ENCODE results near the gene EFNA3.

EFNA3 gene

DNA sequence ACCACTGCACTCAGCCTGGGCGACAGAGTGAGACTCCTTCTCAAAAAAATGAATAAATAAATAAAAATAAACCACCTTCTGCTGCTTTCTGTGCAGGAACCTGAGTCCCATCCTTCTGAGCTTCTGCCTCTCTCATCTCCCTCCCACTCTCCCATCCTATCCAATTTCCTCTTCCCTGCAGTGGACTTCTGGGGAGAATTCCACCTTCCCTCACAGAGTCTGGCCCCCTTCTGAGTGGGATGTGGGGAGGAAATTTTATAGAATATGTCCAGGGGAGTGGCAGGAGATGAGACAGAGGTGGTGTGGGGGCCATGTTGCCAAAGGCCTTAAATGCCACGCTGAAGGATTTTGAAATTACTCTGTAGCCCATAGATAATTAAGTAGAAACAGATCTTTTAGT lies 43.7 kb downstream of the EFNA3 start:
- no peak overlapping the region for H2AK5ac ChIP-seq (ENCODE audit: low read length, severe bottlenecking)
- no peak overlapping the region for H4K8ac ChIP-seq (ENCODE audit: low read length)
- WGBS, result 87% methylated on average over 2 of the region's 2 CpGs
- no peak overlapping the region for H3K14ac ChIP-seq (ENCODE audit: low read length in 2 of 2)
- H3K79me1 ChIP-seq (replicated peaks; ENCODE audit: low read length, poor library complexity, severe bottlenecking), result no peaks in the 10 kb centered on the region
- no peak overlapping the region for H2BK120ac ChIP-seq (ENCODE audit: low read depth, low read length)
- H3K23ac ChIP-seq (ENCODE audit: low read length in 2 of 2), result no peak overlapping the region
- DNase-seq, result no peak
- no peak overlapping the region for H2BK15ac ChIP-seq (ENCODE audit: low read depth, poor library complexity, severe bottlenecking)
- peaks cover 65 to 87% of the 10 kb centered on the region in 2 experiments for H3K27me3 ChIP-seq (ENCODE audit: control insufficient read depth in 1 of 2, insufficient read depth in 1 of 2, low read length in 2 of 2)
- H3K27ac ChIP-seq (ENCODE audit: low read length, poor library complexity, severe bottlenecking), result no peak overlapping the region
- H4K91ac ChIP-seq (ENCODE audit: low read length), result no peak overlapping the region
- H3K4me3 ChIP-seq (ENCODE audit: insufficient read depth in 1 of 2, low read depth in 1 of 2, low read length in 2 of 2), result no peak overlapping the region
- H3K4ac ChIP-seq (ENCODE audit: low read depth in 1 of 2, low read length in 2 of 2), result no peak overlapping the region
- H2AFZ ChIP-seq (ENCODE audit: low read depth, low read length), result no peak overlapping the region
- H3K4me2 ChIP-seq (ENCODE audit: low read length, poor library complexity, severe bottlenecking), result no peak overlapping the region
- H3K9ac ChIP-seq (ENCODE audit: low read length), result no peak overlapping the region
- no peak overlapping the region for H3K18ac ChIP-seq (ENCODE audit: low read depth in 1 of 2, low read length in 2 of 2)
- peaks cover 26% of the 10 kb centered on the region for H3K4me1 ChIP-seq (ENCODE audit: control insufficient read depth, insufficient read depth, low read depth, low read length)
- H2BK12ac ChIP-seq (ENCODE audit: low read length in 2 of 2), result no peak overlapping the region
- no peaks in the 10 kb centered on the region for H3K36me3 ChIP-seq (ENCODE audit: control insufficient read depth in 1 of 2, insufficient read depth in 2 of 2, low read depth in 1 of 2, low read length in 2 of 2)
- H2BK5ac ChIP-seq (ENCODE audit: low read depth, low read length, poor library complexity, severe bottlenecking), result no peak overlapping the region
- no peaks in the 10 kb centered on the region for H3K9me3 ChIP-seq (ENCODE audit: control insufficient read depth, low read length)

DNA sequence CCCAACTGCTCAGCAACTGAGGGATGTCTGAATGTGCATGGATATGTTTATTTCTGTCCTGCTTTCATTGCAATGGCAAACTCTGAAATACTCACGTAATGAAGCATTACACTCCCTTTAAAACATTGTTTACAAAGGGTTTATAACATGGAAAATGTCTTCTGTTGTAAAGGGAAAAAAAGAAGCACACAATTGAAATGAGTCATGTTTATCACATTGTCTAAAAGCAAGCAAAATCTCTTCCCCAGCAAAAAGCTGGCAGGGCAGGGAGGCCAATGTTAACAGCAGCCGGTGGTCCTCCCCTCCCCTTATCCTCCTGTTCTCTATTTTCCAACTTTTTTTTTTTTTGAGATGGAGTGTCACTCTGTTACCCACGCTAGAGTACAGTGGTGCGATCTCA lies 45.2 kb downstream of the EFNA3 start:
- Histone ChIP-seq H4K8ac (ENCODE audit: low read length) (no peak overlapping the region), H2BK12ac (ENCODE audit: low read length in 2 of 2) (no peak overlapping the region), H3K9ac (ENCODE audit: low read length) (no peak overlapping the region), H3K4me2 (ENCODE audit: low read length, poor library complexity, severe bottlenecking) (no peak overlapping the region), H3K9me3 (ENCODE audit: control insufficient read depth, low read length) (no peaks in the 10 kb centered on the region), H2BK15ac (ENCODE audit: low read depth, poor library complexity, severe bottlenecking) (no peak overlapping the region), H4K91ac (ENCODE audit: low read length) (no peak overlapping the region), H2BK5ac (ENCODE audit: low read depth, low read length, poor library complexity, severe bottlenecking) (no peak overlapping the region), H2BK120ac (ENCODE audit: low read depth, low read length) (no peak overlapping the region), H3K27ac (ENCODE audit: low read length, poor library complexity, severe bottlenecking) (no peak overlapping the region), H2AFZ (ENCODE audit: low read depth, low read length) (no peak overlapping the region), H3K4ac (ENCODE audit: low read depth in 1 of 2, low read length in 2 of 2) (no peak overlapping the region), H3K27me3 (ENCODE audit: control insufficient read depth in 1 of 2, insufficient read depth in 1 of 2, low read length in 2 of 2) (peaks cover 73 to 87% of the 10 kb centered on the region in 2 experiments), H3K4me1 (ENCODE audit: control insufficient read depth, insufficient read depth, low read depth, low read length) (peaks cover 36% of the 10 kb centered on the region), H3K36me3 (ENCODE audit: control insufficient read depth in 1 of 2, insufficient read depth in 2 of 2, low read depth in 1 of 2, low read length in 2 of 2) (no peaks in the 10 kb centered on the region), H3K4me3 (ENCODE audit: insufficient read depth in 1 of 2, low read depth in 1 of 2, low read length in 2 of 2) (no peak overlapping the region), H3K79me1 (replicated peaks; ENCODE audit: low read length, poor library complexity, severe bottlenecking) (no peaks in the 10 kb centered on the region), H3K18ac (ENCODE audit: low read depth in 1 of 2, low read length in 2 of 2) (no peak overlapping the region), H3K14ac (ENCODE audit: low read length in 2 of 2) (no peak overlapping the region), H3K23ac (ENCODE audit: low read length in 2 of 2) (no peak overlapping the region), H2AK5ac (ENCODE audit: low read length, severe bottlenecking) (no peak overlapping the region)
- WGBS, result 76% methylated on average over 3 of the region's 4 CpGs
- DNase-seq, result peak; percentile 29

DNA sequence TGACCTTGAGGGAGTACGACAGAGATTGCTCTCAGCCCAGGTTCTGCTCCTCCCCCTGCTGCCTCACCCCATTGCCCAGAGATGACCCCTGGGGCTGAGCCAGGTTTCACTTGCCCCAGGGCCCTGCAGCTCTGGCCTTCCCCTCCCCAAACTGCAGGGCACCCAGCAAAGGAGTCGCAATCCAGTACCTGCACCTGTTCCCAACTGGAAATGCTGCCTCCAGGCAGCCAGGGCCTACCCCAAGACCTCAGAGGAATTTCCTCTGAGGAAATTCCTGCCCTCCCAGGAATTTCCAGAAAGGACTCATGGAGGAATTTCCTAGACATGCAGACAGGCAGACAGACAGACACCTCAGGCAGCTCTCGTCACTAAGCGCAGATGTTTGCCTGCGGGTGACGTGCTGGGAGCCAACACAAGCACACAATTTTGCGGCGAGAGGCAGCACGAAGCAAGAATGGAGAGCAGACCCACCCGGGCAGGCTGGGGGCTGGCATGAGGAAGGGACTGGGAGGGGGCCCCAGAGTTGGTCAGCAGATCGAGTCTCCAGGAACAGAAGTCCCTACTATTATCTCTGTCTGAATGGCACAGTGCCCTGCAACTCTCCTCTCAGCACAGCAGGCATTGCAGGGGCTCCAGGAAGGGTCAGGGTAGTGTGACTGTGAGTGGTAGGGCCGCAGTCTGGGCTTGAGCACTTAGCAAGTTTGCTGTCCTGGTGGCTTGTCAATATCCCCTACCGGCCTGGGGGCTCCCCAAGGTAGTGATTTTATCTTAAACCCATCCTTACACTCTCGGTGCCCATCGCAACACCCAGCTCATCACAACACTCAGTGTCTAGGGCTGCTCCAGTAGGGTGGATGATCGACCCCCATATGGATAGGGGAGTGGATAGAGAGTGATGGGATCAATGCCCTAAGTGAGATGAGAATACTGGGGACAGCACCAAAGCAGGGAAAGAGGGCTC lies 46.1 kb downstream of the EFNA3 start:
- H3K14ac ChIP-seq (ENCODE audit: low read length in 2 of 2), result no peak overlapping the region
- H2BK12ac ChIP-seq (ENCODE audit: low read length in 2 of 2), result no peak overlapping the region
- DNase-seq, result peak; percentile 79
- H3K4ac ChIP-seq (ENCODE audit: low read depth in 1 of 2, low read length in 2 of 2), result no peak overlapping the region
- H3K27me3 ChIP-seq (ENCODE audit: control insufficient read depth in 1 of 2, insufficient read depth in 1 of 2, low read length in 2 of 2), result peaks cover 68 to 87% of the 10 kb centered on the region in 2 experiments
- no peak overlapping the region for H4K8ac ChIP-seq (ENCODE audit: low read length)
- H3K36me3 ChIP-seq (ENCODE audit: control insufficient read depth in 1 of 2, insufficient read depth in 2 of 2, low read depth in 1 of 2, low read length in 2 of 2), result no peaks in the 10 kb centered on the region
- no peak overlapping the region for H2BK5ac ChIP-seq (ENCODE audit: low read depth, low read length, poor library complexity, severe bottlenecking)
- H3K4me1 ChIP-seq (ENCODE audit: control insufficient read depth, insufficient read depth, low read depth, low read length), result peaks cover 45% of the 10 kb centered on the region
- no peak overlapping the region for H2AFZ ChIP-seq (ENCODE audit: low read depth, low read length)
- H3K9me3 ChIP-seq (ENCODE audit: control insufficient read depth, low read length), result no peaks in the 10 kb centered on the region
- no peak overlapping the region for H3K9ac ChIP-seq (ENCODE audit: low read length)
- no peak overlapping the region for H3K4me2 ChIP-seq (ENCODE audit: low read length, poor library complexity, severe bottlenecking)
- H2BK15ac ChIP-seq (ENCODE audit: low read depth, poor library complexity, severe bottlenecking), result no peak overlapping the region
- no peak overlapping the region for H3K27ac ChIP-seq (ENCODE audit: low read length, poor library complexity, severe bottlenecking)
- H4K91ac ChIP-seq (ENCODE audit: low read length), result no peak overlapping the region
- no peak overlapping the region for H2BK120ac ChIP-seq (ENCODE audit: low read depth, low read length)
- no peak overlapping the region for H3K4me3 ChIP-seq (ENCODE audit: insufficient read depth in 1 of 2, low read depth in 1 of 2, low read length in 2 of 2)
- no peak overlapping the region for H3K23ac ChIP-seq (ENCODE audit: low read length in 2 of 2)
- no peaks in the 10 kb centered on the region for H3K79me1 ChIP-seq (replicated peaks; ENCODE audit: low read length, poor library complexity, severe bottlenecking)
- no peak overlapping the region for H3K18ac ChIP-seq (ENCODE audit: low read depth in 1 of 2, low read length in 2 of 2)
- H2AK5ac ChIP-seq (ENCODE audit: low read length, severe bottlenecking), result no peak overlapping the region
- WGBS, result 66% methylated on average over 12 of the region's 16 CpGs

DNA sequence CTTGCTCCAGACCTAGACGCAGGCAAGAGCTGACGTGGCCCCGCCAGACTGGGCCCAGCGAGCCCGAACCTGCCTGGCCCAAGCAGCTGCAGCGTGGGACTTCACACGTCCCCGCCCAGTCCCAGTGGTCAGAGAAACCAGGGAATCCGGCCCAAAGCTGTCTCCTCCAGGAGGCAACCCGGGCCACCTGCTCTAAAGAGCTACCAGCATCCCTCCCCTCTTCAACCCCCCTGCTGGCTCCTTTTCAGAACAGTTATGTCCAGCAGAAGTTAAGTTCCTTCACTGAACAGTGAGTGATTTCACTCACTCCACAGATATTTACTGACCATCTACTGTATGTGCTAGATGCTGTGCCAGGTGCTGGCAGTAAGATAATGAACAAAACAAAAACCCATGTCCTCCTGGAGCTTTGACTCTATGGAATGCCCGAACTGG lies 46.9 kb downstream of the EFNA3 start:
- no peaks in the 10 kb centered on the region for H3K79me1 ChIP-seq (replicated peaks; ENCODE audit: low read length, poor library complexity, severe bottlenecking)
- no peak overlapping the region for H3K4me3 ChIP-seq (ENCODE audit: insufficient read depth in 1 of 2, low read depth in 1 of 2, low read length in 2 of 2)
- 60% methylated on average over 10 of the region's 11 CpGs for WGBS
- H2BK5ac ChIP-seq (ENCODE audit: low read depth, low read length, poor library complexity, severe bottlenecking), result no peak overlapping the region
- no peak overlapping the region for H3K18ac ChIP-seq (ENCODE audit: low read depth in 1 of 2, low read length in 2 of 2)
- H4K8ac ChIP-seq (ENCODE audit: low read length), result no peak overlapping the region
- H4K91ac ChIP-seq (ENCODE audit: low read length), result no peak overlapping the region
- H3K27ac ChIP-seq (ENCODE audit: low read length, poor library complexity, severe bottlenecking), result no peak overlapping the region
- H3K27me3 ChIP-seq (ENCODE audit: control insufficient read depth in 1 of 2, insufficient read depth in 1 of 2, low read length in 2 of 2), result peaks cover 61 to 83% of the 10 kb centered on the region in 2 experiments
- peaks cover 51% of the 10 kb centered on the region for H3K4me1 ChIP-seq (ENCODE audit: control insufficient read depth, insufficient read depth, low read depth, low read length)
- H3K9ac ChIP-seq (ENCODE audit: low read length), result no peak overlapping the region
- H3K4ac ChIP-seq (ENCODE audit: low read depth in 1 of 2, low read length in 2 of 2), result no peak overlapping the region
- H2BK120ac ChIP-seq (ENCODE audit: low read depth, low read length), result no peak overlapping the region
- H3K14ac ChIP-seq (ENCODE audit: low read length in 2 of 2), result no peak overlapping the region
- no peak overlapping the region for H2BK15ac ChIP-seq (ENCODE audit: low read depth, poor library complexity, severe bottlenecking)
- H2BK12ac ChIP-seq (ENCODE audit: low read length in 2 of 2), result no peak overlapping the region
- H3K9me3 ChIP-seq (ENCODE audit: control insufficient read depth, low read length), result no peaks in the 10 kb centered on the region
- no peak overlapping the region for H2AK5ac ChIP-seq (ENCODE audit: low read length, severe bottlenecking)
- H2AFZ ChIP-seq (ENCODE audit: low read depth, low read length), result no peak overlapping the region
- H3K4me2 ChIP-seq (ENCODE audit: low read length, poor library complexity, severe bottlenecking), result no peak overlapping the region
- H3K36me3 ChIP-seq (ENCODE audit: control insufficient read depth in 1 of 2, insufficient read depth in 2 of 2, low read depth in 1 of 2, low read length in 2 of 2), result no peaks in the 10 kb centered on the region
- DNase-seq, result no peak
- no peak overlapping the region for H3K23ac ChIP-seq (ENCODE audit: low read length in 2 of 2)
